Measurements from ENCODE around the gene MED23. TPM values are rescaled to one million over a fixed set of nuclear protein-coding genes. Genes with fewer than 3 reads are reported as not detected.
A peak's percentile ranks its signal among the peaks of the same experiment; 100 is the strongest.

The MED23 gene
- 10 to 100 TPM; 19.4 to 54.9 (median 35.2) TPM for total RNA-seq

- H3K9me3 ChIP-seq: no peaks in the 10 kb centered on the region
- peak within 1 kb of the TSS; percentile 81 for H3K4me3 ChIP-seq
- H3K4me1 ChIP-seq: peaks cover 48% of the 10 kb centered on the region
- under 1% methylated on average over 38 of the region's 53 CpGs for WGBS
- peak; percentile 96 for DNase-seq (ENCODE audit: low spot score in 2 of 2)
- no peaks in the 10 kb centered on the region for H3K27me3 ChIP-seq
- peak within 1 kb of the TSS; percentile 87 for H3K27ac ChIP-seq
- H3K36me3 ChIP-seq: peaks cover 21% of the 10 kb centered on the region
- no peak for TF ChIP-seq EP300 (IDR thresholded peaks at IDR 0.05)
- TF ChIP-seq CTCF (IDR thresholded peaks at IDR 0.05): peak; percentile 82 to 92
- peak in 1 of 2 donors; percentile 59 for TF ChIP-seq POLR2A (IDR thresholded peaks at IDR 0.05)
- peak in 2 of 3 donors; percentile 49 to 97 for TF ChIP-seq POLR2AphosphoS5 (IDR thresholded peaks at IDR 0.05)
Measured at GRCh38 chr6:131627724-131628682, at the start of gene MED23. TSS of gene MED23 (minus strand) at chr6:131628242. CDS start at chr6:131628049, 193 bp downstream.

- Histone ChIP-seq H3K9me3 (no peaks in the 10 kb centered on the region), H3K4me1 (no peaks in the 10 kb centered on the region), H3K27ac (no peak overlapping the region), H3K4me3 (no peak overlapping the region), H3K27me3 (no peaks in the 10 kb centered on the region), H3K36me3 (no peaks in the 10 kb centered on the region)
- TF ChIP-seq EP300 (IDR thresholded peaks at IDR 0.05) (no peak), CTCF (IDR thresholded peaks at IDR 0.05) (no peak), POLR2AphosphoS5 (IDR thresholded peaks at IDR 0.05) (no peak), POLR2A (IDR thresholded peaks at IDR 0.05) (no peak)
- WGBS: 97% methylated on average over 2 of the region's 2 CpGs
- no peak for DNase-seq (ENCODE audit: low spot score in 2 of 2)
Measured at GRCh38 chr6:131673184-131673583, 45.1 kb upstream of the MED23 start.

GRCh38 chr6:131669891-131670290 is 41.8 kb upstream of the MED23 start:
- 49% methylated on average over 1 of the region's 1 CpG for WGBS
- no peak for DNase-seq (ENCODE audit: low spot score in 2 of 2)
- Histone ChIP-seq H3K27ac (no peak overlapping the region), H3K4me1 (no peaks in the 10 kb centered on the region), H3K27me3 (no peaks in the 10 kb centered on the region), H3K36me3 (no peaks in the 10 kb centered on the region), H3K4me3 (no peak overlapping the region), H3K9me3 (no peaks in the 10 kb centered on the region)
- TF ChIP-seq POLR2AphosphoS5 (IDR thresholded peaks at IDR 0.05) (no peak), POLR2A (IDR thresholded peaks at IDR 0.05) (no peak), EP300 (IDR thresholded peaks at IDR 0.05) (no peak), CTCF (IDR thresholded peaks at IDR 0.05) (no peak)

- no peaks in the 10 kb centered on the region for H3K27me3 ChIP-seq
- TF ChIP-seq CTCF (IDR thresholded peaks at IDR 0.05) (no peak), POLR2AphosphoS5 (IDR thresholded peaks at IDR 0.05) (no peak), POLR2A (IDR thresholded peaks at IDR 0.05) (no peak), EP300 (IDR thresholded peaks at IDR 0.05) (no peak)
- H3K4me1 ChIP-seq: no peaks in the 10 kb centered on the region
- WGBS: 93% methylated on average over 2 of the region's 2 CpGs
- H3K4me3 ChIP-seq: no peak overlapping the region
- H3K27ac ChIP-seq: no peak overlapping the region
- DNase-seq (ENCODE audit: low spot score in 2 of 2): no peak
- H3K9me3 ChIP-seq: no peaks in the 10 kb centered on the region
- H3K36me3 ChIP-seq: no peaks in the 10 kb centered on the region
Measured at GRCh38 chr6:131663578-131664165, 35.6 kb upstream of the MED23 start.

GRCh38 chr6:131660195-131660594 is 32.2 kb upstream of the MED23 start:
- no peaks in the 10 kb centered on the region for H3K9me3 ChIP-seq
- no peak overlapping the region for H3K4me3 ChIP-seq
- WGBS: 74% methylated on average over 1 of the region's 1 CpG
- H3K27me3 ChIP-seq: no peaks in the 10 kb centered on the region
- H3K27ac ChIP-seq: no peak overlapping the region
- TF ChIP-seq POLR2A (IDR thresholded peaks at IDR 0.05) (no peak), POLR2AphosphoS5 (IDR thresholded peaks at IDR 0.05) (no peak), EP300 (IDR thresholded peaks at IDR 0.05) (no peak), CTCF (IDR thresholded peaks at IDR 0.05) (no peak)
- no peaks in the 10 kb centered on the region for H3K4me1 ChIP-seq
- H3K36me3 ChIP-seq: no peaks in the 10 kb centered on the region
- DNase-seq (ENCODE audit: low spot score in 2 of 2): no peak

All from suprapubic skin (tissue), 4 donors.